Measurements from ENCODE around the gene NTS. TPM values are rescaled to one million over a fixed set of nuclear protein-coding genes. Genes with fewer than 3 reads are reported as not detected.

Gene NTS
- not detected in 2 replicates for total RNA-seq (2012; rRNA removed)
- polyA plus RNA-seq (2012; rRNA removed), result not detected in 2 replicates
- polyA plus RNA-seq (2012; cell fraction: cytosol; rRNA removed), result not detected in 2 replicates
- not detected in 2 replicates for polyA plus RNA-seq (2012; cell fraction: nucleus; rRNA removed; ENCODE audit: low replicate concordance)
- not detected for Bru-seq, nascent RNA
- BruChase-seq, experiment 1, labeled RNA remaining after a 6-hour chase, result not detected
- BruChase-seq, experiment 2, labeled RNA remaining after a 2-hour chase, result not detected
- long read RNA-seq, result 0 reads

GRCh38 chr12:85874031-85874461 lies at the start of gene NTS:
Gene NTS, plus strand, starts transcription at chr12:85874295. Its CDS starts 109 bp downstream, at chr12:85874404.
- no peaks in the 10 kb centered on the region for H3K4me1 ChIP-seq (ENCODE audit: control insufficient read depth, insufficient read depth, low read length)
- no peaks in the 10 kb centered on the region for H4K20me1 ChIP-seq (ENCODE audit: insufficient read depth, low read length)
- H3K9ac ChIP-seq (ENCODE audit: low read depth, low read length), result no peak within 1 kb of the TSS
- no peaks in the 10 kb centered on the region for H3K27me3 ChIP-seq (ENCODE audit: control insufficient read depth, insufficient read depth, low read length)
- H2AK5ac ChIP-seq (ENCODE audit: low read depth, low read length), result no peak within 1 kb of the TSS
- TF ChIP-seq CTCF (conservative IDR thresholded peaks at IDR 0.05; ENCODE audit: low read depth, low read length) (no peak), CHD1 (IDR thresholded peaks at IDR 0.05; ENCODE audit: low read depth, low read length) (no peak), RAD21 (IDR thresholded peaks at IDR 0.05; ENCODE audit: low read length) (no peak), MAFK (IDR thresholded peaks at IDR 0.05; ENCODE audit: low read depth, low read length) (no peak), RCOR1 (IDR thresholded peaks at IDR 0.05; ENCODE audit: insufficient replicate concordance, low read length) (no peak), MXI1 (IDR thresholded peaks at IDR 0.05; ENCODE audit: borderline replicate concordance, low read depth, low read length) (no peak), RFX5 (IDR thresholded peaks at IDR 0.05; ENCODE audit: low read depth, low read length) (no peak), FOS (IDR thresholded peaks at IDR 0.05; ENCODE audit: low read depth, low read length) (no peak)
- no peak within 1 kb of the TSS for H3K4me2 ChIP-seq (ENCODE audit: low read depth, low read length)
- H3K9me3 ChIP-seq (ENCODE audit: control insufficient read depth, insufficient read depth, low read length), result no peaks in the 10 kb centered on the region
- no peak within 1 kb of the TSS for H3K4ac ChIP-seq (ENCODE audit: low read depth, low read length)
- no peak within 1 kb of the TSS for H2BK5ac ChIP-seq (ENCODE audit: low read depth, low read length, poor library complexity, severe bottlenecking)
- H2AFZ ChIP-seq (replicated peaks; ENCODE audit: low read length, poor library complexity), result no peak within 1 kb of the TSS
- no peak within 1 kb of the TSS for H4K8ac ChIP-seq (ENCODE audit: low read depth in 2 of 2, low read length in 2 of 2)
- no peak within 1 kb of the TSS for H3K27ac ChIP-seq (ENCODE audit: insufficient read depth, low read length)
- H3K56ac ChIP-seq (ENCODE audit: extremely low read depth, insufficient read depth, low read length), result no peak within 1 kb of the TSS
- no peak within 1 kb of the TSS for H4K5ac ChIP-seq (ENCODE audit: low read depth, low read length)
- ChIA-PET POLR2A (ENCODE audit: unreplicated experiment) (no interaction called here), CTCF (no interaction called here)
- H3K14ac ChIP-seq (replicated peaks; ENCODE audit: low read depth, low read length), result no peak within 1 kb of the TSS
- no peak within 1 kb of the TSS for H2BK20ac ChIP-seq (ENCODE audit: low read depth, low read length)
- dilution Hi-C loops (cut with HindIII; ENCODE audit: low sequenced_read_pairs, unreplicated experiment) (no loop called here), intact Hi-C loops (cut with micrococcal nuclease) (no loop called here), in situ Hi-C loops (cut with MboI; ENCODE audit: low sequenced_read_pairs) (no loop called here)
- WGBS, 2 experiments (ENCODE audit: extremely low coverage in 2 of 2, insufficient read length in 1 of 2), result 0% methylated on average over 1 of the region's 3 CpGs; no CpG with 5 or more reads in 1 of the 2 experiments
- H4K91ac ChIP-seq (ENCODE audit: insufficient read depth, low read depth, low read length), result no peak within 1 kb of the TSS
- no peaks in the 10 kb centered on the region for H3K79me1 ChIP-seq (ENCODE audit: low read depth in 1 of 2, low read length in 2 of 2)
- H2BK120ac ChIP-seq (ENCODE audit: low read depth, low read length), result no peak within 1 kb of the TSS
- no peak within 1 kb of the TSS for H2AK9ac ChIP-seq (replicated peaks; ENCODE audit: low read depth, low read length, poor library complexity)
- ATAC-seq (ENCODE audit: low read depth) (no peak), DNase-seq (no peak)
- H2BK15ac ChIP-seq (ENCODE audit: low read depth, low read length), result no peak within 1 kb of the TSS
- no peak within 1 kb of the TSS for H3K18ac ChIP-seq (ENCODE audit: low read depth, low read length)
- H3K23ac ChIP-seq (ENCODE audit: low read depth, low read length), result no peak within 1 kb of the TSS
- no TSS peak for BruUV-seq (replicated peaks)
- no peaks in the 10 kb centered on the region for H3K9me1 ChIP-seq (ENCODE audit: insufficient read depth, low read length)
- H3K36me3 ChIP-seq (ENCODE audit: control insufficient read depth, insufficient read depth, low read length), result no peaks in the 10 kb centered on the region
- no peak within 1 kb of the TSS for H3K4me3 ChIP-seq (ENCODE audit: insufficient read depth, low read depth, low read length)

Data from IMR-90 (cell line).